NCI-H2107 treated with DMSO at 0.1 percent for 48 hours (cell line): Measurements from ENCODE around the gene FRAS1.
"Not testable (repeated sequence)": the region's sequence is repeated elsewhere in the genome, so short reads cannot be mapped to it uniquely, and the experiment has no call there.

Source experiments
- DNase-seq: peaks from one replicate; lab custom pipeline; 2025; ENCODE audit not compliant: unreplicated experiment; lab: John Stamatoyannopoulos, UW

The FRAS1 gene

GRCh38 chr4:78484574-78484973 is 427.5 kb downstream of the FRAS1 start:
- no peak for DNase-seq

GRCh38 chr4:78493731-78494130 is 436.6 kb downstream of the FRAS1 start:
- DNase-seq: no peak

DNA sequence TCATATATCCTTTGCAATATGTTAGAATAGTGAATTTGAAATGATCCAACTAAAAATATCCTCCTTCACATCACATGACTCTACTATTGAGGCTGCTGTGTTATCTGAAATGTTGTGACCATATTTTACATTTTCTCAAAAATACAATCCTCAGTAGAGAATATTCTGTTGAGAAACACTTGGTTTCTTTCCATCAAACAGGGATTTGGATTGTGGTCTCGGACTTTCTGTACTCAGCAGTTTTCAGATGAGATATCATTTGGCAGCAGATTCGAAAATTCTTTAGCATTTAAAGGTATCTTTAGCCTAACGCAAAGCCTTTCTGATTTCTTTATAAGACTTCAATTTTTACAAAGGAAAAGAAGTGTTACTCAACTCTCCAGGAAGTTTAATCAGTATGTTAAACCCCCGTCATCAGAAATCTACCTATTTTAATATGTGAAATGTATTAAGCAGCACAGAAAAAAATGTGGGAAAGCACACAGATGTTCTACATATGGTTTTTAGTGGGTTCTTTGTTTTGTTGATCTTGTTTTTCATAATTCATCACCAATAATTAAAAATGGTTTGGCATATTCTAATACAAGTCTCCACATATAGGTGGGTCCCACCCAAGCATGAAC is 439.0 kb downstream of the FRAS1 start:
- DNase-seq: no peak

- DNase-seq: not testable (repeated sequence)
Measured at GRCh38 chr4:78506260-78506659, 449.1 kb downstream of the FRAS1 start.

DNA sequence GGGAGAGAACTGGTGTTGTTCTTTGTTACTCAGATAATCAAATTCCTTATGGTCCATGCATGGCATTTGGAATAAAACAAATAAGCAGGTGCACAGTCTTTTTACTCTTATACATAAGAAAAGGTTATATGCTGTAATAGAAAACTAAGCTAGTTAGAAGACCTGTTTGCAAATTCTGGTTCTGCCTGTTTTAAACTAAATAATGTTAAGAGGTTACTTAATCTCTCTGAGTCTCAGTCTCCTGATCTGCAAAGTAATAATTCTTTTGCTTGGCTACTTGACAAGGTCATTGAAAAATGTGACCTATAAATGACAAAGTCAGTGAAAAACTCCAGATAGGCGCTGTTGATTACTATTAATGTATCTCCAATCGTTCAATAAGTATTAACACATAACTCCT is 451.9 kb downstream of the FRAS1 start:
- DNase-seq: no peak

DNA sequence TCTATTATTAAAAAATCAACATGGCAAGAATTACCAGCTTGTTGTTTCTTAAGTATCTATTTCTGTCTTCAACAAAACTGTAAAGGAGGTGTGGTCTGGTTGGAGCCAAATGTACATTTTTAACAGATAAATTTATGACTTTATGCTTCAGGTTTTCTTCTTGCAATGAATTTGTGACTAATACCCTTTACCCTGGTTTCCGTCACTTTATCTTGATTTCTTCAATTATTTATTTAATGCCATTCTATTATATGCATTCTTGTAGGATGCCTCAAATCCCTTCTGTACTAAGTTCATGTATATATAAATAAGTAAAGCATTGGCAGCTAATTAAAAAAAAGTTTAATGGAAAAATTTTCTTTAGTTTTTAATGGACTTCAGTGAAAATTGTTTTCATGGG is 453.0 kb downstream of the FRAS1 start:
- no peak for DNase-seq

GRCh38 chr4:78510681-78511080 is 453.6 kb downstream of the FRAS1 start:
- no peak for DNase-seq

- DNase-seq: no peak
Measured at GRCh38 chr4:78512357-78512920, 455.3 kb downstream of the FRAS1 start.

GRCh38 chr4:78513411-78513975 is 456.4 kb downstream of the FRAS1 start:
- no peak for DNase-seq

DNA sequence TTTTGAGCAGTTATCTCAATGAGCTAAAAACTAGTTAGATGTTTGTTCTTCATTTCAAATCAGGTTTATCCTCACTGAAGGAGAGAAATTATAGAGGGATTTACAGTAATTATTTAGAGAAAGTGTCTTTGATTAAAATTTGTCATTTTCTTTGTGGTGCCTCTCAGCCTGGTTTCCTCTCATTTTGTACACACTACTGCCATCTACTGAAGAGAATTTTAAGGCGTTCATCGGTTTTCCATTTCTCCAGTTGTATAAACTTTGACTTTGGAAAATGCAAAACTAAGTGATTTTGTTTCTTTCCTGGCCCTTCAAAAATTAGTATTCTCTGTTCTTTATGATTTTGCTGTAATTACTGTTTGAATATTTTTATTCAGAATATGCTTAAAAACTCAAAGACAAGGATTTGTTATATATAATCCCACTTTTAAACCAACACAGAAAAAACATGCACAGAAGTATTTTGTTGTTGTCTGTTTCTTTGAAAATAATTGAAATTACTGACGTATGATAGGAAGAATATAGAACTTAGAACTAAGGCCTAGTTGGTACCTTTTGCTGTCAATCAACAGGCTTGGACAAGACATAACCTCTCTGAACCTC is 460.0 kb downstream of the FRAS1 start:
- no peak for DNase-seq

- DNase-seq: no peak
Measured at GRCh38 chr4:78518561-78518960, 461.4 kb downstream of the FRAS1 start.

GRCh38 chr4:78519962-78520361 is 462.8 kb downstream of the FRAS1 start:
- DNase-seq: no peak

GRCh38 chr4:78520808-78521226 is 463.7 kb downstream of the FRAS1 start:
- DNase-seq: no peak

GRCh38 chr4:78524009-78524408 is 466.9 kb downstream of the FRAS1 start:
- DNase-seq: no peak

DNA sequence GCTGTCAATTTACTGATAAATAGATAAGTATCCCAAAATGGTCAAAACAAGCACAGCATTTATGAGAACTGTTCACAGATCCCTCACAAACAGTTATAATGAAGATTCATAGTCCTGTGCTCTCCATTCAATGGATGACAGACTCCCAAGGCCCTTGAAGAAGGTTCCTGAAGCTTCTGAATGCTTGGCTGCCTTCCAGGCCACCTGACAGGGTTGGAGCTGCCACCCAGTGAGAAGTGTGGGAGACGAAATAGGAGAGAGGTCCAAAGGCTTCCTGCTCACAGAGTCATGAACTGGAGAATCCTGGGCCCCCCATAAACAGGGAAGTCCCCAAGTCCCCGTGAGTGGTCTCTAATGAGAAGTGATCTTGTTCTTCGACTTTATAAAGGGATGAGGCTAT is 468.4 kb downstream of the FRAS1 start:
- no peak for DNase-seq

GRCh38 chr4:78527103-78527502 is 470.0 kb downstream of the FRAS1 start:
- DNase-seq: no peak

GRCh38 chr4:78527555-78527954 is 470.4 kb downstream of the FRAS1 start:
- DNase-seq: no peak

GRCh38 chr4:78528327-78528726 is 471.2 kb downstream of the FRAS1 start:
- no peak for DNase-seq

- no peak for DNase-seq
Measured at GRCh38 chr4:78529569-78530209, 472.6 kb downstream of the FRAS1 start.

- no peak for DNase-seq
Measured at GRCh38 chr4:78532046-78532445, 474.9 kb downstream of the FRAS1 start.

- no peak for DNase-seq
Measured at GRCh38 chr4:78533854-78534253, 476.7 kb downstream of the FRAS1 start.
